Activated CD4-positive, CD25-positive, alpha-beta regulatory T cell treated with anti-CD3 and anti-CD28 coated beads, Interleukin-2, amount 50 U/mL, for 16 hours (primary cell): ENCODE results near the gene CDCA8.

Source experiments
- DNase-seq: peaks from one replicate; pipeline ENCODE4 v3.0.0-alpha.2; 2020; ENCODE audit warnings: low read depth, low spot score

The CDCA8 gene

GRCh38 chr1:37716321-37716720, 24.0 kb downstream of the CDCA8 start:
- no peak for DNase-seq

DNA sequence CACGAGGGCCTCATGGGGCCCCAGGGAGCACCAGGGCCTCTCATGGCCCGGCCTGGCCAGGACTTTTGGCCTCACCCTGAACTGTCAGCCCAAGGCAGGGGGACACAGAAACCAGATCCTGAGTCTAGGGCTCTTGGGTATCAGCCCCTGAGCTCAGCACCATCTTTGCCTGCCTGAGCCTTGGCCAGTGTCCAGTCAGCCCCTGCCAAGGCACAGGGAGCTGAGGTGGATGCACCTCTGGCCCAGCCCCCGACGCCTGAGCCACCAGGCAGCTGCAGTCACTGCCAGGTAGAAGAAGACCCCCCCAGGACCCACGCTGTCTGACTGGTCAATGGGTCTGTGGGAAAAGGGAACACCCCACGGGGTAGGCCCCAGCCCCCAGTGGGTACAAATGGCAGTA, 25.3 kb downstream of the CDCA8 start:
- DNase-seq, result no peak

- DNase-seq, result no peak
These were observed 26.0 kb downstream of the CDCA8 start for GRCh38 chr1:37718181-37718900.

- no peak for DNase-seq
These were observed 26.7 kb downstream of the CDCA8 start for GRCh38 chr1:37718901-37719571.

DNA sequence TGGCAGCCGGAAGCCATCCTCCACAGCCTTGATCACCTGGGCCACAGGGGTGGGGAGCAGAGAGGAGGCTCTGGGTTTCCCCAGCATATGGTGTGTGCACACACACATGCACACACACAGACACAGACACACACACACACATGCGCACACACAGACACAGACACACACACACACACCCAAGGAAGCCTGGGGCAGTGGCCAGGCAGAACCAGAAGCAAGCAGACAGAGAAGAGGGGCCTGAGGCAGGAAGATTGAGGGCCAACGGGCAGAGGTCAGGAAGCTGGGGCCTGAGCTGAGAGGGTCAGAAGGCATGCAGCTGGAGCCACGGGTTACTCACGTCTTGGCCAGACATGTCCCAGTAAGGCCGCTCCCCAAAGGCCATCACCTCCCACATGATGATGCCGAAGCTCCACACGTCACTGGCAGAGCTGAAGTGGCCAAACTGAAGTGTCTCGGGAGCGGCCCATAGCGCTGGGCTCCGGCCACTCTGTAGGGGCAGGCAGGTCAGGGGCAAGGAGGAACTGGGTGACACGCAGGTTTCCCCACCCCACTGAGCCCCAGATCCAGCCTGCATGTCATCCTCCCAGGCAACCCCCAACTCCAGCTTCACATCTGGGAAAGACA, 27.4 kb downstream of the CDCA8 start:
- DNase-seq, result no peak

DNA sequence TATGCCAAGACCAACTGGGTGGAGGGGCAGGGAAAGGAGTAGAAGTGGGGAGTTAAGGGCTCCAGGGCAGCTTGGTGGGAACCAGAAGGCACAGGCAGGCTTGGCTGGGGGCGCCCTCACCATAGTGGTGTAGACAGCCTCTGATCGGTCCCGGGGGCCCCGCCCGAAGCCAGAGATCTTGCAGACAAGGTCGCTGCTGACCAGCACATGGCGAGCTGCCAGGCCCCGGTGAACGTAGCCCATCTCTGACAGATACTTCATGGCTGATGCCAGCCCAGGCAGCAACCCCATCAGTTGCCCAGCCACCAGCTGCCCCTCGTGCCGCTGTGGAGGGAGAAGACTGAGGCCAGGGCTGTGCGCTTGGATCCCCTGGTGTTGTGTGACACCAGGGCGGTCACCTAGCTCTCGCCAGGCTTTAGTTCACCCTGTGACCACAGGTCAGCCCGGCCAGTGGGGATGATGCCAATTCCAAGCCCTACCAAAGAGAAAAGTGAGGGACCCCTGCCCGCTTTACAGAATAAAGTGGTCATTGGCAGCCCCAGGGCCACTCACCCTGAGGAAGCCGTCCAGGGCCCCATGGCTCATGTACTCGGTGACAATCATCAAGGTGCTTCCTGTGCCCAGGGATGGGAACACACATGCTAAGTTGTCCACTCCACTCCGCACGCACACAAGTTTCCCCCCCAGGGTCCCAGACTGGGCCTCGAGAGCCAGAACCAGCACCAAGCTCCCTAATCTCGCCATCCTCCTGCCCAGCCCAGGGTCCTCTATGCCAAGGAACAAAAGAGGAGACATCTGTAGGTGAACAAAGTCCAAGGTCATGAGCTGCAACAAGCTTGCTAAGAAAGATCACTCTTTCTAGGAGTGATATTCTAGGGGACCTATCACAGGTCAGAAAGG, 28.2 kb downstream of the CDCA8 start:
- DNase-seq, result no peak

GRCh38 chr1:37721565-37721964, 29.2 kb downstream of the CDCA8 start:
- no peak for DNase-seq

DNA sequence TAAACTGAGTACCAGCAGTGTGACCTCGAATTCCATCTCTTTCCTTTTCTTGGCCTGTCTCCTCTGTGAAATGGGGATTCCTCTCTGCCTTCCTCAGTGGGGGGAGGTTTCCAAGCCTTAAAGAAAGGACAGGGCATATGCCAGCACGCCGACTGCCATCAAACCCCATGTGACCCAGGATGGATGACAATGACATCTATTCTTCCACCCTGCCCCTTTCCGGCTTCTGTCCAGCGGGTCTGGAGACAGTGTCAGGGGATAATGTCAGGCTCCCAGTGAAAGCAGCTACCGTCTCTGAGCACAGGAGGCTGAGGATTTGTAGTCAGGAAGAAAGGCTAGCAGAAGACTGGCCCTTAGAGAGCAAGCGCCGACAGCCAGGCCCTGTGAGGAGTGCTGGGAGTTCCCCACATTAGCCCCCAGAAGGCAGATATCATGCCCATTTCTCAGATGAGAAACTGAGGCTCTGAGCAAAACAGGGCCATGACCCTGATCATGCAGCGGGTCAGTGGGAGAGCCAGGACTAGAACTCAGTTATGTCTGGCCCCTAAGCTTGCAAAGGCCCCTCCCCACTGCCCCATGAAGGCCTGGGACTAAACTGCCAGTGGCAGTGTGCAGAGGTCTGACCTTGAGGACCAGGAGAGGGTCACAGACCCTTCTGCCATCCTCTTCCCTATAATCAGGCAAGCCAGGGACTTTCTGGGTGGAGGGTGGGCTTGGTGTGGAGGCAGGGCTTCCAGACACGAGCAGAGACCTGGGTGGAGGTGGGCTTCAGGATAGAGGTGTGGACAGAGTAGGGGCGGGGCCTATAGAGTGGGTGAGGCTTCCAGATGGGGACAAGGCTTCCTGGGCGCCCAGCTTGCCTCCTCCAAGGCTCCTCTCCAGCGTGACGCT, 30.1 kb downstream of the CDCA8 start:
- no peak for DNase-seq

DNA sequence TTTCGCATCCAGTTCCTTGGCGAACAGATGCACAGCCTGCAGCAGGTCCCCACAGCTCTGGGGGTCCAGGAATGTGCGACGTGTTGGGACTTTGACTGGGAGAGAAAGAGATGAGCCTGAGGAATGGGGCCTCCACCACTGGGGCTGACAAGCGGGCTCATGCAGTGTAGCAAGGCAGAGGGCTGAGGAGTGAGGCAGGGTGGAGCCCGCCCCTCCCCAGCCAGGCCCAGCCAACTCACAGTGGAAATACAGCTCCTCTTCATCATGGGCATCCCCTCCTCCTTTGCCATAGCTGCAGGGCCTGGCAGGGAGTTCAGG, 30.7 kb downstream of the CDCA8 start:
- DNase-seq, result no peak

DNA sequence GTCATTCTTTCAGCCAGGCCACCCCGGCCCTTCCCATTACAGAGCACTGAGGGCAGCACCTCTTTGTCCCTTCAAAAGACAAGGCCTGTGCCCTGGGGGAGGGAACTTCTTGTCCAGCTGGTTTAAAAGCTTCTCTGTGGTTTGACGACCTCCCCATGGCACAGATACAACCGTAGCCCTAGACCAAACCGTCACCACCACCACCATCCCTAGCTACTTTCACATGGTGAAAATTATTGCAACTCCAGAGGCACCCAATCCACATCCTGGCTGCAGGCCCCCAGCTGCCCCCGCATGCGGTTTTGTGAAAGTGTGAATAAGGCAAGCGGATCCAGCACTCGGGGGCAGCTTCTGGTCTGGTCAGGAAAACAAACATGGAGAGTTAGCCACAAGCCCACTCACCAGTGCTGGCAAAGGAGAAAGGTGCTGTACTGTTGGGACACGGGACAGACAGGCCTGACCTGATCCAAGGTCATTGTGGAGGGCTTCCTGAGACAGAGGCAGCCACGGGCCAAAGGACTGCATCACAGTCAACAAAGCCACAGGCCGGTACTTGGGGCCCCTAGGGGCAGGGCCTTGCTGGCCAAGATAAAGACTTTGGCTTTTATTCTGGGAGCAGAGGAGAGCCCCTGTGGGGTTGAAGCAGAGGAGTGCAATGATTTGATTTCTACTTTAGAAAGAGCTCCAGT, 31.2 kb downstream of the CDCA8 start:
- DNase-seq, result no peak

DNA sequence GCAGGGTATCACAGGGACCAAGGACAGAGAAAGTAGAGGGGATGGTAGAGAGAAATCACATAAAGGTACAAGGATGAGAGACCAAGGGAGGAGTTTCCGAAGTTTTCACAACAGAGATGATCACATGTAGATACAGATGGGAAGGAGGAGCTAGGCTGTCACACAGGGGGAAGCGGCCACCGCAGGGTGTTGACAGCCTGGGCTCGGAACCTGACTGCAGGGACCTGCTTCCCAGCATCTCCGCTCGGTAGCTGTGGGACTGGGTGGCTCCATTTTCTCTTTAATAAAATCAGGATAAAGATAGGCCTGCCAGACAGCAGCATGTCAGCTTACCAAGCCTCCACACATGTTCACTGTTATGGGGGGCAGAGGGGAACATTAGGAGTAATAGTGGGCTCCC, 32.3 kb downstream of the CDCA8 start:
- no peak for DNase-seq

DNA sequence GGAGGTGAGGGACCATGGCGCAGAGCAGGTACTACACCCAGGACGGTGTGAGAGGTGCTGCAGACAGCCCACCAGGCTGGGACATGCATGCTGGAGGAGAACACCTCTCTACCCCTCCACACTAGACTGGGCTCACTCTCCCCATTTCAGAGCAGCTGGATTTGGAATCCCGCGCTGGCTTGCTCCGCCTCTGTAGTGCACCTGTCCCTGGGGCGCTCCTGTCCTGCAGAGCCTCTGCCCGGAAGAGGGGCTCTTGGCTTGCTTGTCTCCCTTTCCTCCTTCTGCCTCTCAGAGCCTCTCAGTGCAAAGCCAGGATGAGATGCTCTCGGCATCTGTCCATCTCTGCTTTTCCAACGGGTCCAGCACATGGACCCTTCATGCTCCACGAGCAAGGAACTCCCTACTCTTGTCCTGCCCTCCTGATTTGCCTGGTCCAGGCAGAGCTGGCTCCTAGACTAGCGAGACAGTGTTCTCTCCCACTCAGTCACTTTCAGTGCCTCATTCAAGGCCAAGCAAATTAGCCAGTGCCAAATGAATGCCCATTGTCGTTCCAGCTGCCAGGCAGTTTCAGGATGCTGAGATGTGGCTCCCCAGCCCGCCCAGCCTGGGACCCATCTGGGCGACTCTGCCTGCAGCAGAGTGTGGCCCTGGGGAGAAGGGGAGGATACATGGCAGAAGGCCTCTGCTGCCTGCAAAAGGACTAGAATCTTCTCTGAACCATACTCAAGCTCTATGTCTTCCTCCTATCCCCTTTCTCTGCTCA, 33.7 kb downstream of the CDCA8 start:
- DNase-seq, result no peak

- DNase-seq, result no peak
These were observed 34.7 kb downstream of the CDCA8 start for GRCh38 chr1:37726751-37727585.

DNA sequence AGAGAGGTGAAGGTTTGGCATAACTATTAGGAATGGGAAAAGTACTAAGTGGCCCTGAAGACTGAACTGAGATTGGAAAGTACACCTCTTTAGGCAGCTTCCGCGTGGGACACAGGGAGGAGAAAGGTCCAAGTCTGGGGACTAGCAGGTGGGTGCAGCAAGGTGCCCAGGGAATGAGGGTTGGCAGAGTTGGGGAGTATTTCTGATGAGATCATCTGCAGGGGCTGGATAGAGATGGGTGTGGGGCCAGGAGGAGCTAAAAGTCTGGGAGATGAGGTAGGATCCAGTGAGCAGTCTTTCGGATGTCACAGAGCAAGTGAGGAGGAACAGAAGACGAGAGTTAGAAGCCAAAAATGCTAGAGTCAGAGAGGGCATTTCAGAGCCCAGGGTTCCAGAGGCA, 36.1 kb downstream of the CDCA8 start:
- DNase-seq, result no peak

GRCh38 chr1:37730376-37730775, 38.1 kb downstream of the CDCA8 start:
- no peak for DNase-seq

DNA sequence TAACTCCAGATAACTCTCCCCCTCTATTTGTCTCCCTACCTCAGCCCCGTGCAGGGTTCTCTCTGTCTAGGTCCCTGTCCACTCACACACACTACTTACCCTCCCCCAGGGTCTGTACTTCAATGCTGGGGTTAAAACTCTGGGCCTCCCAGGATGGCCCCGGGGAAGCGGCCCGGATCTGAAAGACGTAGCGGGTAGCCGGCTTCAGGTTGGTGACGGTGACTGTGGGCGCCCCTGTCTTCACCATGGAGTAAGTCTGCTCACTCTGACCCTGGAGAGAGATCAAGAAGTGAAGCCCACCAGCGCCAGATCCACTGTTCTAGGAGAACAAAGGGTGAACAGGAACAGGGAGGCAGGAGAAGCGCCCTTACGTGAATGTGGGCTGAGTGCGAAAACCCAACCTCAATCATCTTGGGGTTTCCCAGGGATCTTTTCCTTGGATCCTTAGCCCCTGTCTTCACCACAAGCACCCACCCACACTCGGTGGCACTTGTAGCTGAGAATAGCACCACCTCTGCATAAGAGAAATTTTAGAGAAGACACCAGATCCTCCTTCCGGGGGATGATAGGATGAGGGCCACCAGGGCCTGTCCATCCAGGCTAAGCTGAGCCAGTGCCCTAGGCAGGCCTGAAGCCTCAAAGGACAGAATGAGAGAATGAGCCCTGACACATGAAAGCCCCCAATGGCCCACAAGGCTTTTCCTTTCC, 39.1 kb downstream of the CDCA8 start:
- no peak for DNase-seq

GRCh38 chr1:37732111-37732780, 39.9 kb downstream of the CDCA8 start:
- DNase-seq, result no peak
